Duodenal mucosa (tissue), 2 donors: ENCODE measurements around the gene ADAMTS15.
"Not testable (repeated sequence)": the region's sequence is repeated elsewhere in the genome, so short reads cannot be mapped to it uniquely, and the experiment has no call there.

Experiments used
- H3K27ac ChIP-seq: one replicate; pipeline ENCODE4 v1.7.0; 2013; ENCODE audit warnings: low read depth, low read length
- H3K27me3 ChIP-seq, 2 donors: one replicate each; pipeline ENCODE4 v1.7.0; 2013; ENCODE audit warnings: low read length in 2 of 2, control low read depth in 1 of 2; ENCODE audit not compliant: insufficient read depth in 2 of 2, control insufficient read depth in 1 of 2
- H3K36me3 ChIP-seq, 2 donors: one replicate each; pipeline ENCODE4 v1.7.0; 2013; ENCODE audit warnings: low read length in 2 of 2, control low read depth in 1 of 2; ENCODE audit not compliant: insufficient read depth in 2 of 2, control insufficient read depth in 1 of 2
- H3K4me1 ChIP-seq, 2 donors: one replicate each; pipeline ENCODE4 v1.7.0; 2013; ENCODE audit warnings: low read length in 2 of 2, control low read depth in 1 of 2; ENCODE audit not compliant: insufficient read depth in 2 of 2, control insufficient read depth in 1 of 2
- H3K4me3 ChIP-seq, 2 donors: one replicate each; pipeline ENCODE4 v1.7.0; 2013; ENCODE audit warnings: low read length in 2 of 2, low read depth in 1 of 2
- H3K9ac ChIP-seq, 2 donors: one replicate each; pipeline ENCODE4 v1.7.0; 2013; ENCODE audit warnings: low read length in 2 of 2, low read depth in 1 of 2
- H3K9me3 ChIP-seq, 2 donors: one replicate each; pipeline ENCODE4 v1.7.0; 2013; ENCODE audit warnings: low read length in 2 of 2, control low read depth in 1 of 2; ENCODE audit not compliant: control insufficient read depth in 1 of 2

ADAMTS15 gene

GRCh38 chr11:130434521-130435223 lies 13.8 kb upstream of the ADAMTS15 start:
- no peaks in the 10 kb centered on the region for H3K4me1 ChIP-seq
- H3K9ac ChIP-seq: peak overlapping the region; percentile 59 to 64
- H3K27me3 ChIP-seq: peaks cover 10% of the 10 kb centered on the region in 2 donors
- no peaks in the 10 kb centered on the region for H3K9me3 ChIP-seq
- H3K27ac ChIP-seq: no peak overlapping the region
- peak overlapping the region; percentile 72 to 73 for H3K4me3 ChIP-seq
- no peaks in the 10 kb centered on the region for H3K36me3 ChIP-seq

DNA sequence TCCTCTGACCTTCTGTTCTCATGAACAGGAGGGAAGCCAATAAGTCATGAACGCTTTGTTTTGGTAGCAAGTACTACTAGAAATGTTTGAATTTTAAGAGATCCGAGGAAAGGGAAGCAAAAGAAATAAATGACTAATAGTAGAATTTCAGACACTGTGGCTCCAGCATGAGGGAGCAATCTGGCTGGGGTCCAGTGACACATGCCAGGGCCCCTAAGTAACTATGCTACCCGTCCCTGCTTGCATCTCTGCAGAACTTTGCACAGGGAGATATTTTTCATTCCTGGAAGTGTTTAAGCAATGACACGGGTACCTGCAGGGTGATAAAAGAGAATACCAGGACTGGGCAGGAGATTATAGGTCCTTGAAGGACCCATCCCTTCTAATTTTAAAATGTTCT lies 12.8 kb upstream of the ADAMTS15 start:
- H3K27me3 ChIP-seq: peaks cover under 1% of the 10 kb centered on the region in 2 donors
- H3K4me1 ChIP-seq: no peaks in the 10 kb centered on the region
- no peaks in the 10 kb centered on the region for H3K9me3 ChIP-seq
- H3K27ac ChIP-seq: no peak overlapping the region
- H3K4me3 ChIP-seq: no peak overlapping the region
- no peaks in the 10 kb centered on the region for H3K36me3 ChIP-seq
- H3K9ac ChIP-seq: no peak overlapping the region

GRCh38 chr11:130436171-130436570 lies 12.3 kb upstream of the ADAMTS15 start:
- Histone ChIP-seq H3K27me3 (no peaks in the 10 kb centered on the region), H3K27ac (no peak overlapping the region), H3K9ac (no peak overlapping the region)

DNA sequence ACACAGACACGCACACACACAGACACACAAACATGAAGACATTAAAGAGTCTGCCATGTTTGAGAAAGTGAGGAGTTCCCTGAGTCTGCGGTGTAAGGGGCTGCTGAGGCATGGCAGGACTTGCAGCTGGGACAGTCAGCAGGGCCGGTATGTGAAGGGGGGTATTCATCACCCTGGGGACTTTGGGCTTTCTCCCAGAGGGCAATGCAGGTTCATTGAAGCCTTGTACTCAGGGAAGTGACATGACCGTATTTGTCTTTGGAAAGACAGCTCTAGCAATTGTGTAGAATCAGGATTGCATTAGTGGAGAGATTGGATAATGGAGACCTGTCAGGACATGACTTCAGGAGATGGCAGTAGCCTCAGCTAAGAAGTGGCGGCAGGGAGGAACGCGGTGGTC lies 10.6 kb upstream of the ADAMTS15 start:
- Histone ChIP-seq H3K27ac (no peak overlapping the region), H3K4me3 (no peak overlapping the region), H3K36me3 (no peaks in the 10 kb centered on the region), H3K27me3 (no peaks in the 10 kb centered on the region), H3K4me1 (no peaks in the 10 kb centered on the region), H3K9me3 (no peaks in the 10 kb centered on the region), H3K9ac (no peak overlapping the region)

More at GRCh38 chr11:130436171-130436570, 12.3 kb upstream of the ADAMTS15 start:
- Histone ChIP-seq H3K4me1 (no peaks in the 10 kb centered on the region), H3K9me3 (no peaks in the 10 kb centered on the region), H3K4me3 (no peak overlapping the region), H3K36me3 (no peaks in the 10 kb centered on the region)

DNA sequence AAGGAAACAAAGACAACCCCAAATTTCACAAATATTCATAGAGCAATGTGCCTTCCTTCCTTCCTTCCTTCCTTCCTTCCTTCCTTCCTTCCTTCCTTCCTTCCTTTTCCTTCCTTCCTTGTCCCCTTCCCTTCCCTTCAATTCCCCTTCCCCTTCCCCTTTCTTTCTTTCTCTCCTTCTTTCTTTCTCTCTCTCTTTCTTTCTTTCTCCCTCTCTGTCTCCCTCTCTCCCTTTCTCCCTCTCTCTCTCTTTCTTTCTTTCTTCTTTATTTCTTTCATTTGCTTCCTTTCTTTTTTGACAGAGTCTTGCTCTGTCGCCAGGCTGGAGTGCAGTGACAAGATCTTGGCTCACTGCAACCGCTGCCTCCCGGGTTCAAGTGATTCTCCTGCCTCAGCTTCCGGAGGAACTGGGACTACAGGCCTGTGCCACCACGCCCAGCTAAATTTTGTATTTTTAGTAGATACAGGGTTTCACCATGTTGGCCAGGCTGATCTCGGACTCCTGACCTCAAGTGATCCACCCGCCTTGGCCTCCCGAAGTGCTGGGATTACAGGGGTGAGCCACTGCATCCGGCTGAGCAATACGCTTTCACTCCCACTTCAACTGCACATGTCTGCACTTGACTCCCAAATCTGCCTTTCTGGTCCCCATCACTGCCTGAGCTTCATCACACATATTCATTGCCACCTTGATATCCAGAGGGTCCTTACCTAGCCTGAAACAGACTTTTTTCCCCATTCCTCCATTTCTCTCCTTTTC lies 9.9 kb upstream of the ADAMTS15 start:
- H3K27ac ChIP-seq, H3K4me3 ChIP-seq, H3K36me3 ChIP-seq, H3K9ac ChIP-seq, H3K27me3 ChIP-seq, H3K9me3 ChIP-seq, H3K4me1 ChIP-seq: not testable (repeated sequence)

GRCh38 chr11:130439160-130439519 lies 9.3 kb upstream of the ADAMTS15 start:
- Histone ChIP-seq H3K27me3 (no peaks in the 10 kb centered on the region), H3K27ac (no peak overlapping the region)

GRCh38 chr11:130439876-130440275 lies 8.6 kb upstream of the ADAMTS15 start:
- Histone ChIP-seq H3K27ac (no peak overlapping the region), H3K9me3 (no peaks in the 10 kb centered on the region), H3K36me3 (no peaks in the 10 kb centered on the region), H3K27me3 (no peaks in the 10 kb centered on the region), H3K9ac (no peak overlapping the region), H3K4me3 (no peak overlapping the region), H3K4me1 (no peaks in the 10 kb centered on the region)

More at GRCh38 chr11:130439160-130439519, 9.3 kb upstream of the ADAMTS15 start:
- Histone ChIP-seq H3K9ac (no peak overlapping the region), H3K9me3 (no peaks in the 10 kb centered on the region), H3K36me3 (no peaks in the 10 kb centered on the region), H3K4me3 (no peak overlapping the region), H3K4me1 (no peaks in the 10 kb centered on the region)

- no peaks in the 10 kb centered on the region for H3K4me1 ChIP-seq
- H3K36me3 ChIP-seq: no peaks in the 10 kb centered on the region
- H3K27me3 ChIP-seq: no peaks in the 10 kb centered on the region
- no peak overlapping the region for H3K9ac ChIP-seq
- no peaks in the 10 kb centered on the region for H3K9me3 ChIP-seq
- no peak overlapping the region for H3K27ac ChIP-seq
- no peak overlapping the region for H3K4me3 ChIP-seq
Observed at GRCh38 chr11:130441719-130442118, 6.7 kb upstream of the ADAMTS15 start.

DNA sequence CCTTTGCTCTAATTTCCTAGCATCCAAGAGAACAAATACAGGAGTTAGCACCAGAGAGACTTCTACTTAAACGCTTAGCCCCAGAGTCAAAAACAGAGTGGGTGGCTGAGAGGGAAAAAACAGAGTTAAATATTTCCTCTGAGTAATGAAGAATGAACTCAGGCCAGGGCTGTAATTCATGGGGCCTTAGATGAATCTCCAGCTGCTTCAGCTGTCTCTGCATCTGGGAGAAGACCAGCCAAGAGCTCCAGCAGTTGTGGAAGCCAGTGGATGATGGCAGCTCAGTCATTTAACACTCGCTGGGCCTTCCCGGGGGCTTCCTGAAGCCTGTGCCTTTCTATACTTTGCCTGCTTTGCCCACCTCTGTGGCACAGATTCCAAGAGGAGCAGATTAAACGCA lies 5.7 kb upstream of the ADAMTS15 start:
- no peaks in the 10 kb centered on the region for H3K4me1 ChIP-seq
- no peaks in the 10 kb centered on the region for H3K36me3 ChIP-seq
- H3K9ac ChIP-seq: no peak overlapping the region
- H3K9me3 ChIP-seq: no peaks in the 10 kb centered on the region
- no peak overlapping the region for H3K27ac ChIP-seq
- no peak overlapping the region for H3K4me3 ChIP-seq
- H3K27me3 ChIP-seq: no peaks in the 10 kb centered on the region

- Histone ChIP-seq H3K36me3 (no peaks in the 10 kb centered on the region), H3K27me3 (peaks cover 5 to 17% of the 10 kb centered on the region in 2 donors), H3K4me3 (no peak overlapping the region), H3K27ac (no peak overlapping the region), H3K9ac (no peak overlapping the region), H3K4me1 (peaks cover 5 to 22% of the 10 kb centered on the region in 2 donors), H3K9me3 (no peaks in the 10 kb centered on the region)
Observed at GRCh38 chr11:130445788-130446187, 2.7 kb upstream of the ADAMTS15 start.
